H1 (cell line): ENCODE measurements around the gene AFAP1L2. TPM values are rescaled to one million over a fixed set of nuclear protein-coding genes. Genes with fewer than 3 reads are reported as not detected.

Experiments used
- ASH2L ChIP-seq: fragments of 200-600, 300-600 bp; sonication (generic); IDR thresholded peaks from one replicate; pipeline ENCODE4 v1.7.1; 2017; ENCODE audit warnings: low read length
- BCL11A ChIP-seq, 2 experiments: IDR thresholded peaks; one replicate each; pipeline ENCODE4 v1.6.1; 2011; ENCODE audit warnings: low read depth in 2 of 2, low read length in 2 of 2, mild to moderate bottlenecking in 2 of 2
- CBX8 ChIP-seq: fragments of 300-800, 300-1000 bp; sonication (generic); IDR thresholded peaks from 2 replicates; pipeline ENCODE4 v1.7.1; 2016; ENCODE audit warnings: low read depth, low read length, borderline replicate concordance
- CHD7 ChIP-seq: fragments of 300-600 bp; sonication (generic); IDR thresholded peaks from 2 replicates; pipeline ENCODE4 v1.7.1; 2012; ENCODE audit warnings: low read length, moderate library complexity, mild to moderate bottlenecking, inconsistent platforms; ENCODE audit not compliant: insufficient replicate concordance
- KDM5A ChIP-seq: fragments of 200-600 bp; IDR thresholded peaks from 2 replicates; pipeline ENCODE4 v1.7.1; 2012; ENCODE audit warnings: mild to moderate bottlenecking, low read length, inconsistent platforms, mixed read lengths
- POLR2A ChIP-seq, 2 experiments: IDR thresholded peaks; 1 replicate in 1 of 2; 2 replicates in 1 of 2; pipeline ENCODE4 v1.6.1; 2011; ENCODE audit warnings: low read depth in 2 of 2, low read length in 2 of 2, mild to moderate bottlenecking in 2 of 2; ENCODE audit errors: control extremely low read depth in 1 of 2
- RFX5 ChIP-seq: IDR thresholded peaks from 2 replicates; pipeline ENCODE4 v1.6.1; 2011; ENCODE audit warnings: low read depth, low read length, improper control_type of control experiment, borderline replicate concordance
- SP4 ChIP-seq: IDR thresholded peaks from 2 replicates; pipeline ENCODE4 v1.6.1; 2012; ENCODE audit warnings: low read length, inconsistent platforms
- TAF7 ChIP-seq: optimal IDR thresholded peaks from 2 replicates; pipeline ENCODE3; 2011; ENCODE audit warnings: low read depth, mild to moderate bottlenecking, inconsistent platforms, low read length, moderate library complexity, borderline replicate concordance
- USF2 ChIP-seq: IDR thresholded peaks from 2 replicates; pipeline ENCODE4 v1.6.1; 2011; ENCODE audit warnings: low read length, improper control_type of control experiment
- polyA plus RNA-seq, 7 experiments: library from polyadenylated mRNA; depleted of rRNA in 3 of 7; stranded (reverse) in 5 of 7; unstranded in 2 of 7; fragments of >200 nt in 5 of 7; fragments of 200-250 nt in 2 of 7; gene quantifications; 1 replicate in 5 of 7; 2 replicates in 1 of 7; 4 replicates in 1 of 7; pipeline versions ENCODE4 v1.2.1 to v1.2.3, GENCODE V29; 2011 to 2013; ENCODE audit warnings: missing spikeins in 2 of 7, mixed read lengths in 2 of 7
- total RNA-seq: library from RNA; stranded (reverse); fragmentation: NEBNext Ultra II Directional; extraction: Animal tissue kit (Norgen Biotek cat#: 25700); gene quantifications from 2 replicates; pipeline ENCODE4 v1.2.1, GENCODE V29; 2021

AFAP1L2 gene
- total and polyA plus RNA-seq, 2 of the 8 experiments (the other 6 are each of a cell fraction or from before 2014, with no cell fraction given), result 3.9 to 6.4 TPM

- no peak for TF ChIP-seq CHD7
- TF ChIP-seq SP4, result no peak
- TF ChIP-seq USF2, result no peak
- no peak for TF ChIP-seq RFX5
- TF ChIP-seq KDM5A, result no peak
- no peak for TF ChIP-seq CBX8
- TF ChIP-seq POLR2A (IDR thresholded peaks at IDR 0.05; ENCODE audit: control extremely low read depth in 1 of 2, low read depth in 2 of 2, low read length in 2 of 2), result no peak
- no peak for TF ChIP-seq TAF7
- no peak for TF ChIP-seq ASH2L
- TF ChIP-seq BCL11A (IDR thresholded peaks at IDR 0.05; ENCODE audit: low read depth in 2 of 2, low read length in 2 of 2), result no peak
Observed at GRCh38 chr10:114279901-114280644, 124.2 kb downstream of the AFAP1L2 start (continued).
